OCI-LY7 (cell line): ENCODE measurements around the gene MAP3K15.

Experiments
- CTCF ChIP-seq: fragments of 200-600 bp; sonication (generic); conservative IDR thresholded peaks from 2 replicates; pipeline ENCODE4 v1.5.1; 2014; ENCODE audit warnings: mild to moderate bottlenecking, antibody characterized with exemption, low read length, moderate library complexity, mixed read lengths
- EZH2phosphoT487 ChIP-seq: fragments of 200-600 bp; sonication (generic); IDR thresholded peaks from 2 replicates; pipeline ENCODE4 v1.6.1; 2018; ENCODE audit warnings: low read depth, borderline replicate concordance, mild to moderate bottlenecking, mixed run types, antibody characterized with exemption, low read length, moderate library complexity, mixed read lengths

GRCh38 chrX:19349264-19349663 is 166.0 kb downstream of the MAP3K15 start:
- TF ChIP-seq CTCF (no peak), EZH2phosphoT487 (no peak)
